HEK293T (cell line): ENCODE data around the gene TMEM184A.

ENCODE experiments used
- ELF4 ChIP-seq: fragments of 450-650 bp; IDR thresholded peaks from 2 replicates; pipeline ENCODE4 v1.6.1; 2017; ENCODE audit warnings: antibody characterized with exemption
- FOXA1 ChIP-seq: fragments of 450-650 bp; IDR thresholded peaks from 2 replicates; pipeline ENCODE4 v1.6.1; 2016; ENCODE audit warnings: mild to moderate bottlenecking
- FOXM1 ChIP-seq: fragments of 450-650 bp; IDR thresholded peaks from 2 replicates; pipeline ENCODE4 v1.6.1; 2017; ENCODE audit warnings: mild to moderate bottlenecking, borderline replicate concordance
- HDGF ChIP-seq: fragments of 450-650 bp; IDR thresholded peaks from 2 replicates; pipeline ENCODE4 v1.6.1; 2017; ENCODE audit warnings: antibody characterized with exemption, borderline replicate concordance
- NFRKB ChIP-seq: fragments of 450-650 bp; IDR thresholded peaks from 2 replicates; pipeline ENCODE4 v1.6.1; 2016; ENCODE audit warnings: mild to moderate bottlenecking, moderate library complexity
- SP1 ChIP-seq: fragments of 450-650 bp; IDR thresholded peaks from 2 replicates; pipeline ENCODE4 v1.6.1; 2017
- TF ChIP-seq, protein P1 (sequence below): fragments of 450-650 bp; IDR thresholded peaks from 2 replicates; pipeline ENCODE4 v1.6.1; 2016

- TF ChIP-seq SP1 (no peak), NFRKB (no peak), ELF4 (no peak), HDGF (no peak), FOXA1 (no peak), FOXM1 (no peak)
- TF ChIP-seq, protein P1, sequence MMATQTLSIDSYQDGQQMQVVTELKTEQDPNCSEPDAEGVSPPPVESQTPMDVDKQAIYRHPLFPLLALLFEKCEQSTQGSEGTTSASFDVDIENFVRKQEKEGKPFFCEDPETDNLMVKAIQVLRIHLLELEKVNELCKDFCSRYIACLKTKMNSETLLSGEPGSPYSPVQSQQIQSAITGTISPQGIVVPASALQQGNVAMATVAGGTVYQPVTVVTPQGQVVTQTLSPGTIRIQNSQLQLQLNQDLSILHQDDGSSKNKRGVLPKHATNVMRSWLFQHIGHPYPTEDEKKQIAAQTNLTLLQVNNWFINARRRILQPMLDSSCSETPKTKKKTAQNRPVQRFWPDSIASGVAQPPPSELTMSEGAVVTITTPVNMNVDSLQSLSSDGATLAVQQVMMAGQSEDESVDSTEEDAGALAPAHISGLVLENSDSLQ: no peak
These were observed 29.7 kb downstream of the TMEM184A start for GRCh38 chr7:1526271-1526754.
